ACHN (cell line): ENCODE results near the gene TPRX2.
"Not testable (repeated sequence)": the region's sequence is repeated elsewhere in the genome, so short reads cannot be mapped to it uniquely, and the experiment has no call there.

Experiments
- DNase-seq: peaks from one replicate; pipeline ENCODE4 v3.0.0-alpha.2; 2015
- in situ Hi-C: cut with HindIII; loops from 2 replicates; pipeline ENCODE4 v1.10.0; 2017; ENCODE audit warnings: low sequenced_read_pairs, low pct_ligation_motif_present, low pct_unique_long_range_greater_than_20kb

TPRX2 gene, protein sequence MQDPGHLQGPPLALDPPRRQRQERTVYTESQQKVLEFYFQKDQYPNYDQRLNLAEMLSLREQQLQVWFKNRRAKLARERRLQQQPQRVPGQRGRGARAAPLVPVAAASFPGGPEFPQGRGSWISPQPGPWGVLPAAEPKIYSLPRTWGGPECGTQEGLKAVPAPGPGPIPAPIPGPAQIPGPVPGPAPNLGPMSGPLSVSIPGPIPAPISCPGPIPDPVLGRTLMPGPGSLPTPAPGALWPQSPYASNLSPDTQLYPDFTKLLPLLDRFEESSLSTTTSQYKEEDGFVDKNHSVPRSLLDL

DNA sequence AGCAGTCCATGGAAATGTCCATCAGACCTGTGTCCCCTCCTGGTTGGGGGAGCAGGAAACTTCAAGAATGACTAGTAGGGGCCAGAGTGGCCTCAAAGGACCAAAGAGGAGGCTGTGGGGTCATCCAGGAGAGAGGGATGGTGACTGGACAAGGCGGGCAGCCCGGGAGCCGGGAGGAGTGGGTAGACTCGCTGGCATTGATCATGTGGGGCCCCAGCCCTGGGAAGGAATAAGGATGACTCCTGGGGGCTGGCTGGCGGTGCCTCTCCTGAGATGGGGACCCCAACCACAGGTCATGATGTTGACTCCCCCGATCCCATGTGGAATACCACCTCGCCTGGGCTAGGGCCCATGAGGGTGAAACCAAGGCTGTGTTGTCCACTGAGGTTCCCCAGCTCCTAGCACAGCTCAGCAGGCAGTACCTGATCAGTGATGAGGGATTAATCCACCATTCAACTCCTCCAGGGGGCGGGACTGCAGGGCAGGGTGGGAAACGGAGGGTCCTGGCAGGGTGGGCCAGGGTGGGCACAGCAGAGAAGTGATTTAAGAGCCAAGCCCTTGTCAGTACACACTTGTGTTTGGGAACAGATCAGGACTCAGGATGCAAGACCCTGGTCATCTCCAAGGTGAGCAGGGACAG, at the start of gene TPRX2:
TSS of gene TPRX2 (plus strand) at position 590 of the 640 bp plus-strand sequence. CDS start at position 602, 12 bp downstream.
- in situ Hi-C loops, DNase-seq: not testable (repeated sequence)

DNA sequence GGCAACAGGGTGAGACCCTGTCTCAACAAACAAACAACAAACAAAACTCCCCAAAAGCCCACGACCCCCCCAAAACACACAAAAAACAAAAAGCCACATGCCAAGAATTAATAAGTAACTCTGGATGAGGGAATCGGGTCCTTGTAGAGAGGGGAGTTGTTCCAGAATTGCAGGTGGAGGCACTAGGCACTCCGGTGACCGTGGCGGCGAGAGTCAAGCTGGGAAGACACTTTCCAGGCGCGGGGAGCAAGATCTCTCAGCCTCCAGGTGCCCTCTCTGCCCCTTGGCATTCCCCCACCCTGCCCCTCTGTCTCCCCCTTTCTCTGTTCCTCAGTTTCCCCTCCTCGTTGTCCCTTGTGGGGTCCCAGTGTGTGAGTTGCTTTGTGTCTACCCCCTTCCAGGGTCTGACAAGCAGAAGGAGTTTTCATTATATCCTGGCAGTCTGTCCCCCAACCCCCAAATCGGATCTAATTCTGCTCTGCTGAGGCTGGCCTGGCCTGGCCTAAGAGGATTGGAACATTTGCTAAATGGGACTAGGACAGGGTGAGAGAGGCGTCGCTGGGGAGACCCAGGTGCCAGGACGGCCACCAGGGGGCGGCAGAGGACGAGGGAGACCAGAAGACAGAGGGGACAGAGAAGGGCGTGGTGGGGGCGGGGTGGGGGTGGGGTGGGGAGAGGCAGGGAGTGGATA, 45.6 kb upstream of the TPRX2 start:
- peak; percentile 61 for DNase-seq
- in situ Hi-C loops: no loop called here

DNA sequence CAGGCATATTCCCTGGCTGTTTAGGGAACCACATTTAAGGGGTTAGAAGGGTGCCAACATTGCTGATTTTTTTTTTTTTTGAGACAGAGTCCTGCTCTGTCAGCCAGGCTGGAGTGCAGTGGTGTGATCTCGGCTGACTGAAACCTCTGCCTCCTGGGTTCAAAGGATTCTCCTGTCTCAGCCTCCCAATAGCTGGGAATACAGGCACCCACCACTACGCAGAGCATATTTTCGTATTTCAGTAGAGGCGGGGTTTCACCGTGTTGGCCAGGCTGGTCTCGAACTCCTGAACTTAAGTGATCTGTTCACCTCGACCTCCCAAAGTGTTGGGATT, 45.1 kb upstream of the TPRX2 start:
- in situ Hi-C loops: no loop called here
- no peak for DNase-seq

- DNase-seq, in situ Hi-C loops: not testable (repeated sequence)
Observed at GRCh38 chr19:47816270-47816669, 42.8 kb upstream of the TPRX2 start.

- in situ Hi-C loops, DNase-seq: not testable (repeated sequence)
Observed at GRCh38 chr19:47818221-47818620, 40.8 kb upstream of the TPRX2 start.

DNA sequence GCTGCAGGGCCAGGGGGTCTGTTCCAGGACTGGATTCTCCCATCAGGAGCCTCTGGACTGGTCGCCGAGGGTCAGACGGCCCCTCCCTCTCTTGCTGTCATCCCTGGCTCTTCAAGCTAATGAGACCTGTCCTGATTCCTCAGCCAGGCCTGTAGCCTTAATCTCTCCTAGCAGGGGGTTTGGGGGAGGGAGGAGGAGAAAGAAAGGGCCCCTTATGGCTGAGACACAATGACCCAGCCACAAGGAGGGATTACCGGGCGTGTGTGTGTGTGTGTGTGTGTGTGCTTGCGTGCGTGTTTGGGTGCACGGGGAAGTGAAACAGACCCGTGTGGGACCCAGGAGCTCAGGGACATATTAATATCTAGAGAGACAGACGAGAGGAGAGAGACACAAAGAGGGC, 39.2 kb upstream of the TPRX2 start:
- DNase-seq: no peak

GRCh38 chr19:47820410-47820809, 38.6 kb upstream of the TPRX2 start:
- no peak for DNase-seq
- in situ Hi-C loops: no loop called here

More for the DNA sequence above, 39.2 kb upstream of the TPRX2 start:
- in situ Hi-C loops: no loop called here

DNA sequence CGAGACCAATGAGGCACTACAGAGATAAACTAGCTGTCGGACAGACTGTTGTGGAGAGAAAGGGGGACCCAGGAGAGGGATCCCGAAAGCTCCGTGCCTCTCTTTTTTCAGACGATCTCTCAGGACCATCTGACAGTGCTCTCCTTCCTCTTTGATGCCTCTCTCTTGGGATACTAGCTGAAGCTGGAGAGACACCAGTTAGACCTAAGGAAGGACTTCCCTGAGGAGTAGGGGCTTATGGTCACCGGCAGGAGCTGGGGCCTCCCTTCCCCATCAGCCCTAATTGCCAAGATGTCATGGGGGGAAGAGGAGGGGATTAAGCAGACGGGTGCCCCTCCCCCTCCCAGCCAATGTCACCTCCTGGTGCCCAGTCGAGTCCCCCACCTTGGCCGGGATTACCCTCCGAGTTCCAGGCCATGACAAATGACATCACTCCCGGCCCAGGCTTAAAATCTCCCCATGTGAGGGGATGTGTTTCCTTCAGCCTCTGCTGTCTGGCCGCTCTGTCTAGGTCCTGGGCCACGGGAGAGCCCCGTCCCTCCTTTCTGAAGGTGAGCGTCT, 37.5 kb upstream of the TPRX2 start, which contains the start of gene CRX:
TSS of gene CRX (plus strand) at position 478 of the 561 bp plus-strand sequence. CDS start 12,507 bp downstream, outside the sequence.
- DNase-seq: no peak
- in situ Hi-C loops: no loop called here

DNA sequence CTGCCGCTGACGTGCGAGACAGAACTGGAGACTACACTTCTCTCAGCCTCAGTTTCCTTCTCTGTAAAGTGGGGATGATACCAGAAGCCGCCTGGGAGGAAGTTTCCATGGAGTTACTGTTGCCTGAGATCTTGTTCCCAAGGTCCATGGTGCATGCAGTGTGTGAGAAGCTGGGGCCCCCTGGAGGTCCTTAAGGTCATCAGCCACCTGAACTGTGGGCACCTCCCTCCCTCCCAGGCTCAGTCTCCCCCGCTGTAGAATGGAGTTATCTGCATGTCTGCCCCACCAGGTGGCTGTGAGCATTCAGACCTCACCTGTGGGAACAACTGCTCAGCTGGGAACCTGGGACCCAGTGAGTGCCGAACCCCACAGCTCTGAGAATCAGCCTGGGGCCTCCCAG, 34.6 kb upstream of the TPRX2 start:
- DNase-seq: no peak
- in situ Hi-C loops: no loop called here

GRCh38 chr19:47826800-47827199, 32.2 kb upstream of the TPRX2 start:
- no peak for DNase-seq
- in situ Hi-C loops: no loop called here

- DNase-seq: no peak
- in situ Hi-C loops: no loop called here
Observed at GRCh38 chr19:47832723-47833122, 26.3 kb upstream of the TPRX2 start.

DNA sequence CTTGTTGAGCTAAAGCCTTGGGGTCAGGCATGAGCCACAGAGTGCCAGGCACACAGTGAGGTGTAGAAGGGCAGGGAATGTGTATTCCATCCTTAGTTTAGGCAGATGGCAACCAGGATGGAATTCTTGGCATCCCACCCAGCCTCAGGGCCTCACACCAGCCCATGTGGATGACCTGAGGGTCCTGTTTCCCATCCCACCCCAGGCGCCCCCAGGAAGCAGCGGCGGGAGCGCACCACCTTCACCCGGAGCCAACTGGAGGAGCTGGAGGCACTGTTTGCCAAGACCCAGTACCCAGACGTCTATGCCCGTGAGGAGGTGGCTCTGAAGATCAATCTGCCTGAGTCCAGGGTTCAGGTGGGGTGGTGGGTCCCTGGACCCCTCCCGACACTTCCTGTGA, 23.0 kb upstream of the TPRX2 start:
- DNase-seq: no peak
- in situ Hi-C loops: no loop called here

- DNase-seq: no peak
- in situ Hi-C loops: no loop called here
Observed at GRCh38 chr19:47839411-47839810, 19.6 kb upstream of the TPRX2 start.

DNA sequence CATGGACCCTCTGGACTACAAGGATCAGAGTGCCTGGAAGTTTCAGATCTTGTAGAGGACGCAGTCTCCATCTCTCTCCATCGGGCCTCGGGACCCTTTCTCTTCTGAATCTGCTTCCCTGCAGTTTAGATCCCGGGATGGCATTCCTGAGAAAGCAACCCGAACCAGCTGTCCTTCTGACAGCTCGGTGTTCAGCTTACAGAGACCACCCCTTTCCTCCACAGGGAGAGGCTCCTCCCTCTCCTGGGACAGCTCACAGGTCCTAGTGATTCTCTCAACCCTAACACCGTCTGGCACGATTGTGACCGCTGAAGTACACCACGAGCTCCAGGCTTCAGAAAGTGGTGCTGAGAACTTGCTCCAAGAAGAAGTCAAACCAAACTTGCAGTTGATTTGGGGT, 19.1 kb upstream of the TPRX2 start:
- in situ Hi-C loops: no loop called here
- no peak for DNase-seq

DNA sequence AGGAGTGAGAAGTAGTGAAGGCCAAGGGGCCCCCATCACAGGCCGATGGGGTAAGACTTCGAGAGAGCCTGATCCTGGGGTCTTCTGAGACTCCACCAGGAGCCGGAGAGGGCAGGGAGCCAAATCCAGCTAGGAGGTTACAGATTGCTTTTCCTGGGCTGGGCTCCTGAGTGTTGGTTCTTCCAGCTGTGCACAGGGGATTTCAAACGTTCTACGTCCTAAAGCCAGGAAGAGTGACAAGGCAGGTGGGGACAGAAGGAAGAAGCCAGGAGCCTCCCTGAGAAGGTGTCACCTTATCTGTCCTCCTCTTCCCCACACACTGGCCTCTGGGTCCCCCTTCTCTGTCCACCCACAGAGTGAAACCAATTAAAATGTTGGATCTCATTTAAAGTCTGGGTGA, 16.1 kb upstream of the TPRX2 start:
- in situ Hi-C loops: no loop called here
- DNase-seq: no peak

DNA sequence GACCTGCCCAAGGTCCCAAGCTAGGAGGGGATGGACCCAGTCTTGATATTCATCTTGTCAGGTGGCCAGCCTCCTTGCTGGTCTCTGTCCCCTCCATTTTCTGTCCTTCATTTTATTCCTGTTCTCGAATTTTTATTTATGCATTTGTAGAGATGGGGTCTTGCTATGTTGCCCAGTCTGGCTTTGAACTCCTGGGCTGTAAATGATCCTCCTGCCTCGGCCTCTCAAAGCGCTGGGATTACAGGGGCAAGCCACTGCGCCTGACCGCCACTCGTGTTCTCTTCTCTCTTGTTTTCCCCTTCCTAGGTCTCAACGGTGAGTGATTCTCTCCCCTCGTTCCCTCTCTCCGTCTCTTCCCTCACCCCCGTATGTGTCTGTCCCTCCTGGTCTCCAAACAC, 10.6 kb upstream of the TPRX2 start:
- no peak for DNase-seq
- in situ Hi-C loops: no loop called here

GRCh38 chr19:47848823-47849473, 10.1 kb upstream of the TPRX2 start:
- in situ Hi-C loops: no loop called here
- peak; percentile 9 for DNase-seq

GRCh38 chr19:47853003-47853402, 6.0 kb upstream of the TPRX2 start:
- in situ Hi-C loops: no loop called here
- DNase-seq: no peak

DNA sequence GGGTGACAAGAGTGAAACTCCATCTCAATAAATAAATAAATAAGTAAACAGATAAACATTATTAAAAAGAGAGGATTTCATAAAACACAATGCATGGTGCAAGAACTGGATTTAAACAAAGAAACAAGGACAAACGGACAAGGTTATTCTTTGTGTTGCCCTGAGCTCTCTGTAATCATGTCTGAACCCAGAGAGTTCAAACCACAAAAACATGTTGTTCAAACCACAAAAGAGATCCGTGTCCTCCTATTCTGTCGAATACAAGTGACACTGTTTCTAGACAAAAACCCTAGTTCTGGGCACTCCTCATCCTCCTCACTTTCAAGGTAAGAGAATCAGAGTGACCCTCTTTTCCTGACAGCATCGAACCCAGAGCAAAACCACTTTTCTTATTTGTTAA, 4.6 kb upstream of the TPRX2 start:
- no peak for DNase-seq
- in situ Hi-C loops: no loop called here
